GM19193 (cell line): ENCODE data around the gene F2RL2.

Source experiments
- POLR2A ChIP-seq: IDR thresholded peaks from 4 replicates; pipeline ENCODE4 v1.6.1; 2011; ENCODE audit not compliant: insufficient read depth, insufficient read length; ENCODE audit errors: extremely low read depth

The F2RL2 gene

DNA sequence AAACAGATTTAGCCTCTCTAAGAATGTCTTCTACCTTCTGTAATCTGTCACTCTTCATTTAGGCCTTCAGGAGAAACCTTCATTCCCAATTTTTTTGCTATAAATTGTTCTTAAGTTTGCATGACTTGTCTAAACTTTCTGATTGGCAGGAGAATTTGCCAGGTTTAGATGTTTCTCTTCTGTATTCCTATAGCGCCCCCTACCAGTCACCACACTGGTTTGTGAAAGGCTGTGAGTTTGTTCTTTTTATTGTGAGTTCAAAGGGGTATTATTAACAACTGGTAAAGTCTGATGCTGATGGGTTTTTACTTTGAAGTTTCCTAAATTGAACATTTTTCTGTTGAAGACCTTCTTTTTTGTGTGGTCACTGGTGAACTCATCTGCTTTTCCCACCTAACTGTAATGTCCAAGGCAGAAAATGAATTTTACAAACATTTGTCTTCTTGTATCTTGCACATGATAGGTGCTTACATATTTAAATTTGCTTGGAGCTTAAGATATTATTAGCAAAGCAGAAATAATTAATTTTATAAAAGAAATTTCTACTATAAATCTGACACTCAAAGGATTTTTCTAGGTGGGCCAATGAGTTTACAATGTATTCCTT is 18.4 kb upstream of the F2RL2 start:
- no peak for TF ChIP-seq POLR2A

GRCh38 chr5:76638479-76638878 is 15.3 kb upstream of the F2RL2 start:
- TF ChIP-seq POLR2A: no peak

DNA sequence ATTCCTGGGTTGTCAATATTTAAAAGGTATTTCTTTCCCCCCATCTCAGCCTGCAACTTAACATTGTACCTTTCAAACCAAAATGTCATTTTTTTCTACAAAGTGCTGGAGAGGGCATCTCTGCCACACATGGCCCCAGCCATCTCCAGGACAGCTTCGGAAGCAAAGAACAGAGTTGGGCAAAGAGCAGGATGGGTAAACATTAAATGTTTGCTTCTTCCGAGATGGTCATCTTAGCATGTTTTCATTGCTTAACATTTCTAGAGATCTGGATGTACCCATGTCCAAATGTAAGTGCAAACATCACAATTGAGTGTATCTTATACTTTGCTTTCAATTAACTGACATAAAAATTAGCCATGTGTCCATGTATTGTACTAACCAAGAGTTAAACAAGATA is 14.3 kb upstream of the F2RL2 start:
- TF ChIP-seq POLR2A: no peak

DNA sequence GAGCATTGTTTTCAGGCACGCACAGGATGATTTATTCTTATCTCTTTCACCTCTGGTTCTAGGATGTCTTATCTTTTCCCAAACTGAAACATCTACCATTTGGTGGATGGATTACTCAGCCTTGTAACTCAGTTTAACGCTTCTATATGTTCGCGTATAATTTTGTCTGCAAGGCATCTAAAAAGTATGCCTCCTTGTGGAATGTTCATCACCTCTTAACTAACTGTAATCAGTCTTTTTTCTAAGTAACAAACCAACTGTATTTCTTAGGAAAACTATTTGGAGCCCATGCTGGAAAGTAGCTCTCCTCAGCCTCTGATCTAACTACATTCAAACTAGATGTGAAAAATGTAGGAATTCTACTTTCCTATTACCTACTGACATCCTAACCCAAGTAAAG is 11.5 kb upstream of the F2RL2 start:
- no peak for TF ChIP-seq POLR2A

DNA sequence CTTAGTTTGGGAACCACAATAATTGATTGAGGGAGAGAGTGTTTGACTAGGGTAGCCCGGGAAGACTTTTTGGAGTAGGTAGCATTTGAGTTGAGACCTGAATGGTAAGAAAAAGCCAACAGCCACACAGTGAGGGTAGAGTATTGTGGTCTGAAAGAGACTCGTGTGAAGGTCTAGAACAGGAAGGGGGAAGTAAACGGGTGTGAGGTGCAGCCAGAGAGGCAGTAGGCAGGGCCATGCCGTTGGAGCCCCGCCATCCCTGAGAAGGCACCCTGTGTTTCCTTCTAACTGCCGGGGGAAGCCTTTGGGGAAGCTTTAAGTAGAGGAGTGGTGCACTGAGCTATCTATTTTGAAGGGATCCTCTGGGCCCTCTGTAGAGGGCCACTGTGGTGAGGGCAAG is 3.5 kb upstream of the F2RL2 start:
- no peak for TF ChIP-seq POLR2A

DNA sequence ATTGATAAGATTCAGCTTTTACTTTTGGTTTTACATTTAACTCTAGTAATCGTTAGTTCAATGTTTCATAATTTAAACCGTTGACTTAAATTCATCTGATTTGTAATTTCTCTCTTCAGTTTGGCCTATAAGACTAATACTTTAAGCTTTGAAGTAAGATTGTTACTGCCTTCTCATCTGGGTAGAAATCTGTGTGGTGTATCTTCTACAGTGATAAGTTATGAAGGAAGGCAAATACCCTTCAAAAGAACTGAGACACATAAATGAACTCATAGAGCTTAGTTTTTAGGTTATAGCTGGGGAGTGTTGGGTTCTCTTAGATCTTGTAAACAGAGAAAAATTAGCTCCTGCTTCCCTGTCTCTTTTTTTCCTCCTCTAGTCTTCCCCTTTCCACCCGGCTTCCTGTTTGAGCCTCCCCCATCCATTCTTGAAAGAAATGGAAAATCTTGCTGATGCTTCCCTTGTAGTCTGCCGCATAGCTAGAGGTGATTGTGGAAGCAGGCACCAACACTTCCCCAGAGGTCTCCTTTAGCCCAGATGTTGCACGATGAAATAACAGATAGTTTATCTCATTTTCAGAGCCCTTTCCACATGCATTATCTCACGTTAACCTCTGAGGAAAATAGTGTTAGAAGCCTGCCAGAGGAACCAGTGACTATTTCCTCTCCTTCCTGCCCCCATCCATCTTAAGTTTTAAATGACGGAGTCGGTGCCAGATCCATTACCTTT is 2.0 kb upstream of the F2RL2 start:
- no peak for TF ChIP-seq POLR2A

DNA sequence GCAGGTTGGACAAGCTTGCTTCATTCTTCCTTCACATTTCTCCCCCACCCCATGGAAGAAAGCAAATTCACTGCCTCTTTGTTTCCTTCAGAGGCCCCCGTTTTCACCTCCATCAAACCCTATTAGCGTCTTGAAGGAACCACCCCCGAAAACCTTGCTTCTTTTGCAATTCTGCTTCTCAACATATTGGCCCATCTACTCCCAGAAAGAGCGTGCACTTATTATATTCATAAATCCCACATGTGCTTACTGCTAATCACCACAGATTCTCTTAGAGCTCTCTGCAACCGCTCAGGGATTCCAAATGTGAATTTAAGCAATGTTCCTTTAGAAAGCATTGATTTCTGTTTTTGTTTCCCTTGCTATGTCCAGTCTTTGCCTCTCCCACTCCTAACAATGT is 1.1 kb downstream of the F2RL2 start:
- TF ChIP-seq POLR2A: no peak

DNA sequence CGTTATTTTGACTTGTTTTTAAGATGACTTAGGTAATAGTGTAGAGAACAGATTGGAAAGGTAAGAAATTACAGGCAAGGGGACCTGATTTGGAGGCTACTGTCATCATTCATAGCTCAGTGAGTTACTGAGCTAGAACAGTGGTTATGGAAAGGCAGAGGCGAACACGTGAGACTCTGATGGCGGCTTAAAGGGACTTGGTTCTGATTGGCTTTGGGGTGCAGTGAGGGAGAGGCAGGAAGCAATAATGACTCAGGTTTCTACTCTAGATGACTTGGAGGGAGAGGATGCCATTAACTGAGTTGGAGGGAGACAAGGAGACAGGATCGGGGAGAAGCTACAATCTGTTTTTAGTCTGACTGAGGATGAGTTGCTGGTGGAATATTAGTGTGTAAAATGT is 3.0 kb downstream of the F2RL2 start:
- no peak for TF ChIP-seq POLR2A

DNA sequence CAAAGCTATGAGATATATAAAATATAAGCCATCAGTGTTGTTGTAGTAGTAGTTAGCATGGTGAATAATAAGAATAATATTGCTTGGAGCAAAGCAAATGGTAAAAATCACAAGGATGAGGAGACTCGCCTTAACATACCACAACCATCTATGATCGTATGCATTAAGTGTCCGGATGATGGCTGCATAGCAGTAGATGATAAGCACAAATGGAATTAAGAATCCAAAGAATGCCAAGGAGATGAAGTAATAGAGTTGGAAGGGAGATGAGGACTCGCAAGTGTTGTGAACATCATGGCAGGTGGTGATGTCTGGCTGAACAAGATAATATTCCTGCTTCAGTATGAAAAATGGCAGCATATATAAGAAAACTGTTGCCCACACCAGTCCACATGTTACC is 5.5 kb downstream of the F2RL2 start:
- TF ChIP-seq POLR2A: no peak

DNA sequence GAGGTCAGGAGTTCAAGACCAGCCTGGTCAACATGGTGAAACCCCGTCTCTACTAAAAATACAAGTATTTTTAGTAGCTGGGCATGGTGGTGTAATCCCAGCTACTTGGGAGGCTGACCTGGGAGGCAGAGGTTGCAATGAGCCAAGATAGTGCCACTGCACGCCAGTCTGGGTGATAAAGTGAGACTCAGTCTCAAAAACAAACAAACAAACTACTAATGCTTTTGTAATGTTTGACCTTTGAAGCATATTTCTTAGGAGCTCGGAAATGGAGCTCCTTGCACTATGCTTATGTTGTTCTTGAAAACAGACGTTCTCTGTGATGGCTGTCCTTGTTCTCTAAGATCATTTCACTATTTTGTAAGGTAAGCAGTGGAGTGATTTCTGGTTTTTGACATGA is 6.0 kb downstream of the F2RL2 start:
- no peak for TF ChIP-seq POLR2A

- no peak for TF ChIP-seq POLR2A
Measured at GRCh38 chr5:76616206-76616605, 7.0 kb downstream of the F2RL2 start.

- TF ChIP-seq POLR2A: no peak
Measured at GRCh38 chr5:76615759-76616158, 7.4 kb downstream of the F2RL2 start.

DNA sequence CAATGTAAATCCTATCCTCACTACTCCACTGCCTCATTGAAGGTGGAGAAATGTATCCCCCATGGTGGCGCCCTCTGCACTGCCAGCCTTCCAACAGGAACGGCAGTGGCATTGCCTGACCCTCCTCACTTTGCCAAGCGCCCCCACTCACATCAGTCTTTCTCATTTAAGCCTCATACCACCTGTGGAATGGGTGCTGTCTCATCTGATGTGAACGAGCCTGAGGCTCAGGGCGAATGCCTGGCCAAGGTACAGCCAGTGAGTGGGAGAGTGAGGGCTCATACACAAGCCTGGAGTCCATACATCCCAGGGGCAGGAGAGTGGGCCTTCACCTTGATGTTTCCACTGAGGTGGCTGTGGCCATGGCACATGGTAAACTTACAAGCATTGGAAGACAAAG is 10.3 kb downstream of the F2RL2 start:
- TF ChIP-seq POLR2A: no peak

DNA sequence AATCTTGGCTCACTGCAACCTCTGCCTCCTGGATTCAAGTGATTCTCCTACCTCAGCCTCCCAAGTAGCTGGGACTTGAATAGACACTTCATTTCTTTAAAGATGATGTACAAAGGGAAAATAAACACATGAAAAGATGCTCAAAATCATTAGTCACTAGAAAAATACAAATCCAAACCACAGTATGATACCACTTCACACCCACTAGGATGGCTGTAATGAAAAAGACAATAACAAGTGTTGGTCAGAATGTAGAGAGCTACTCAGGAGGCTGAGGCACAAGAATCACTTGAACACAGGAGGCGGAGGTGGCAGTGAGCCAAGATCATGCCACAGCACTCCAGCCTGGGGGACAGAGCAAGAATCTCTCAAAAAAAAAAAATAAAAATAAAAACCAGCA is 13.0 kb downstream of the F2RL2 start:
- TF ChIP-seq POLR2A: no peak

GRCh38 chr5:76608833-76609232 is 14.4 kb downstream of the F2RL2 start:
- TF ChIP-seq POLR2A: no peak

DNA sequence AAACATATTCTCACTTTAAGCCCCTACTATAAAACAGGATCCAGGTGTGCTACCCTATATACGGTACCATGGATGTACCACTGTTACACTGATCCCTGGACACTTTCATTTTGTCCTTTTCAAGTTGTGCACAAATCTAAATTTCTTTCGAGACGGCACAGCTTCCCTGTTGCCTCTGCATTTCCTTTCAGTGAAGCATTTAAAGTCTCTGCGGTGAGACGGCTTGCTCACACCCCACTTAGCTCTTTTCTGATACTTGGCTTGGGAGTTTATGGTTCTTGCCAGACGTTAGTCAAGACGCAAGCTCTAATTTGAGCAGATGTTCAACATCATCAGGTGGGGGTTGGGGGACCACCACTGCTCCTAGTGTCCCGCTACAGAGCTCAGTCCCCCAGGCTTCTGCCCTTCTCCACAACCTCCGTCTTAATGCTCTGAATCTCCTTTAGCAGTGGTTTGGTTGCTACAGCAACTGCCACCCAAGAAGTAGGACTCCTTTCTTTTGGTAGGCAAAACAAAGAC is 15.8 kb downstream of the F2RL2 start:
- no peak for TF ChIP-seq POLR2A
